ENCODE results near the gene TTYH1. TPM values are rescaled to one million over a fixed set of nuclear protein-coding genes. Genes with fewer than 3 reads are reported as not detected.

The TTYH1 gene
- polyA plus RNA-seq, 1 of the 3 experiments (the other 2 are of a cell fraction), result 0.05 TPM

GRCh38 chr19:54411033-54411432 lies 4.2 kb upstream of the TTYH1 start:
- H3K4me3 ChIP-seq (ENCODE audit: low read depth in 2 of 2, low read length in 1 of 2), result no peak overlapping the region
- H3F3A ChIP-seq (replicated peaks; ENCODE audit: insufficient read depth), result peaks cover 9% of the 10 kb centered on the region
- H3K27ac ChIP-seq (ENCODE audit: low read depth in 2 of 2, low read length in 1 of 2), result no peak overlapping the region
- no peaks in the 10 kb centered on the region for H3K36me3 ChIP-seq (replicated peaks in 1 of 2; ENCODE audit: control insufficient read depth in 1 of 2, insufficient read depth in 2 of 2, low read length in 1 of 2)
- H3K9me2 ChIP-seq, result no peaks in the 10 kb centered on the region
- H3K9ac ChIP-seq, result no peak overlapping the region
- H3K4me2 ChIP-seq, result no peak overlapping the region
- no peaks in the 10 kb centered on the region for H3K9me3 ChIP-seq
- H4K20me1 ChIP-seq (ENCODE audit: insufficient read depth), result no peaks in the 10 kb centered on the region
- no peak for DNase-seq
- H3K27me3 ChIP-seq (ENCODE audit: insufficient read depth), result peaks cover 15% of the 10 kb centered on the region
- no peaks in the 10 kb centered on the region for H3K79me2 ChIP-seq (ENCODE audit: insufficient read depth)
- ChIA-PET CTCF (interaction anchor here (1.6 kb wide), 1 partner anchor 20 kb away, joined by 5 read pairs; no protein-coding TSS in a partner anchor), POLR2A (no interaction called here)
- TF ChIP-seq PBX3 (IDR thresholded peaks at IDR 0.05) (no peak), USF2 (IDR thresholded peaks at IDR 0.05; ENCODE audit: borderline replicate concordance, low read depth, low read length) (no peak), RXRA (IDR thresholded peaks at IDR 0.05; ENCODE audit: borderline replicate concordance, low read depth) (no peak), ZBTB33 (IDR thresholded peaks at IDR 0.05; ENCODE audit: borderline replicate concordance, low read depth) (no peak), FOXM1 (IDR thresholded peaks at IDR 0.05; ENCODE audit: low read depth) (no peak), IRF3 (IDR thresholded peaks at IDR 0.05; ENCODE audit: low read depth, low read length) (no peak), YY1 (IDR thresholded peaks at IDR 0.05; ENCODE audit: low read depth) (no peak), GATA2 (CRISPR knock-in tag; IDR thresholded peaks at IDR 0.05) (no peak), FOSL2 (IDR thresholded peaks at IDR 0.05; ENCODE audit: borderline replicate concordance, low read depth) (no peak), EP300 (IDR thresholded peaks at IDR 0.05; ENCODE audit: borderline replicate concordance in 1 of 2, low read depth in 1 of 2, low read length in 1 of 2) (no peak), TAF1 (IDR thresholded peaks at IDR 0.05; ENCODE audit: borderline replicate concordance, low read depth, low read length) (no peak), RFX5 (IDR thresholded peaks at IDR 0.05; ENCODE audit: low read length) (no peak), NRF1 (IDR thresholded peaks at IDR 0.05; ENCODE audit: low read depth, low read length) (no peak)
- TF ChIP-seq, protein P1, sequence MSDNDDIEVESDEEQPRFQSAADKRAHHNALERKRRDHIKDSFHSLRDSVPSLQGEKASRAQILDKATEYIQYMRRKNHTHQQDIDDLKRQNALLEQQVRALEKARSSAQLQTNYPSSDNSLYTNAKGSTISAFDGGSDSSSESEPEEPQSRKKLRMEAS (IDR thresholded peaks at IDR 0.05; ENCODE audit: low read depth), result no peak
- TF ChIP-seq, protein P2, sequence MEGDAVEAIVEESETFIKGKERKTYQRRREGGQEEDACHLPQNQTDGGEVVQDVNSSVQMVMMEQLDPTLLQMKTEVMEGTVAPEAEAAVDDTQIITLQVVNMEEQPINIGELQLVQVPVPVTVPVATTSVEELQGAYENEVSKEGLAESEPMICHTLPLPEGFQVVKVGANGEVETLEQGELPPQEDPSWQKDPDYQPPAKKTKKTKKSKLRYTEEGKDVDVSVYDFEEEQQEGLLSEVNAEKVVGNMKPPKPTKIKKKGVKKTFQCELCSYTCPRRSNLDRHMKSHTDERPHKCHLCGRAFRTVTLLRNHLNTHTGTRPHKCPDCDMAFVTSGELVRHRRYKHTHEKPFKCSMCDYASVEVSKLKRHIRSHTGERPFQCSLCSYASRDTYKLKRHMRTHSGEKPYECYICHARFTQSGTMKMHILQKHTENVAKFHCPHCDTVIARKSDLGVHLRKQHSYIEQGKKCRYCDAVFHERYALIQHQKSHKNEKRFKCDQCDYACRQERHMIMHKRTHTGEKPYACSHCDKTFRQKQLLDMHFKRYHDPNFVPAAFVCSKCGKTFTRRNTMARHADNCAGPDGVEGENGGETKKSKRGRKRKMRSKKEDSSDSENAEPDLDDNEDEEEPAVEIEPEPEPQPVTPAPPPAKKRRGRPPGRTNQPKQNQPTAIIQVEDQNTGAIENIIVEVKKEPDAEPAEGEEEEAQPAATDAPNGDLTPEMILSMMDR (IDR thresholded peaks at IDR 0.05), result no peak
- H2AFZ ChIP-seq (ENCODE audit: low read depth), result no peak overlapping the region
- H3K4me1 ChIP-seq (ENCODE audit: control insufficient read depth in 1 of 2, insufficient read depth in 2 of 2, low read depth in 1 of 2, low read length in 1 of 2), result no peaks in the 10 kb centered on the region

Measured in SK-N-SH (cell line).